GM23338 (cell line): ENCODE measurements around the gene CTDP1. TPM values are rescaled to one million over a fixed set of nuclear protein-coding genes. Genes with fewer than 3 reads are reported as not detected.

Experiments
- ATAC-seq: fragments of 200-7000 bp; cut with Tn5 transposase; 3 replicates; pipeline ENCODE4 v1.9.1; 2020
- DNase-seq: peaks from one replicate; pipeline ENCODE4 v3.0.0-alpha.2; 2015; ENCODE audit warnings: low spot score
- H2AFZ ChIP-seq: fragments of 200-600 bp; sonication (generic); 2 replicates; pipeline ENCODE4 v1.8.0; 2016; ENCODE audit warnings: antibody characterized with exemption, mild to moderate bottlenecking, moderate library complexity
- H3F3A ChIP-seq: fragments of 200-600 bp; sonication (generic); replicated peaks from 2 replicates; pipeline ENCODE4 v1.8.0; 2017; ENCODE audit warnings: antibody characterized with exemption, mixed run types, low read depth
- H3K27ac ChIP-seq: fragments of 200-600 bp; sonication (generic); 2 replicates; pipeline ENCODE4 v1.6.1; 2016; ENCODE audit warnings: low read depth
- H3K27me3 ChIP-seq: fragments of 200-600 bp; sonication (generic); 2 replicates; pipeline ENCODE4 v1.8.0; 2016; ENCODE audit warnings: mild to moderate bottlenecking, mixed run types, moderate library complexity; ENCODE audit not compliant: insufficient read depth
- H3K36me3 ChIP-seq: fragments of 200-600 bp; sonication (generic); 2 replicates; pipeline ENCODE4 v1.8.0; 2016; ENCODE audit warnings: mild to moderate bottlenecking; ENCODE audit not compliant: insufficient read depth
- H3K4me1 ChIP-seq: fragments of 200-600 bp; sonication (generic); 2 replicates; pipeline ENCODE4 v1.8.0; 2016; ENCODE audit warnings: mild to moderate bottlenecking, moderate library complexity; ENCODE audit not compliant: insufficient read depth
- H3K4me2 ChIP-seq: fragments of 200-600 bp; sonication (generic); 2 replicates; pipeline ENCODE4 v1.7.1; 2017; ENCODE audit warnings: mixed run types
- H3K4me3 ChIP-seq: fragments of 200-600 bp; sonication (generic); 2 replicates; pipeline ENCODE4 v1.6.1; 2016; ENCODE audit warnings: mixed run types
- H3K79me2 ChIP-seq: fragments of 200-600 bp; sonication (generic); replicated peaks from 2 replicates; pipeline ENCODE4 v1.8.0; 2017; ENCODE audit warnings: mild to moderate bottlenecking; ENCODE audit not compliant: insufficient read depth
- H3K9me2 ChIP-seq: fragments of 200-600 bp; sonication (generic); 2 replicates; pipeline ENCODE4 v1.8.0; 2017; ENCODE audit not compliant: insufficient read depth
- H4K20me1 ChIP-seq: fragments of 200-600 bp; sonication (generic); replicated peaks from 2 replicates; pipeline ENCODE4 v1.8.0; 2017; ENCODE audit warnings: mild to moderate bottlenecking; ENCODE audit not compliant: insufficient read depth
- H3K27ac Mint-ChIP-seq: 2 replicates; pipeline ENCODE4 v1.8.0; 2020; ENCODE audit warnings: inconsistent platforms, mild to moderate bottlenecking, moderate library complexity, mixed read lengths
- H3K27me3 Mint-ChIP-seq: 3 replicates; pipeline ENCODE4 v1.8.0; 2022; ENCODE audit warnings: low read depth, mild to moderate bottlenecking, moderate library complexity, mixed read lengths, inconsistent platforms; ENCODE audit not compliant: insufficient read depth, poor library complexity
- H3K36me3 Mint-ChIP-seq: 3 replicates; pipeline ENCODE4 v1.8.0; 2021; ENCODE audit warnings: low read depth, mild to moderate bottlenecking, inconsistent platforms, moderate library complexity, mixed read lengths
- H3K4me1 Mint-ChIP-seq: 3 replicates; pipeline ENCODE4 v1.8.0; 2020; ENCODE audit warnings: mild to moderate bottlenecking, inconsistent platforms, mixed read lengths
- H3K4me3 Mint-ChIP-seq: 3 replicates; pipeline ENCODE4 v1.8.0; 2021; ENCODE audit warnings: moderate library complexity, mild to moderate bottlenecking, inconsistent platforms, mixed read lengths
- H3K9me3 Mint-ChIP-seq: 3 replicates; pipeline ENCODE4 v1.8.0; 2020; ENCODE audit warnings: moderate library complexity, mild to moderate bottlenecking, inconsistent platforms, mixed read lengths
- CTCF ChIP-seq, 2 experiments: fragments of 200-600 bp in 1 of 2; sonication (generic) in 1 of 2; conservative IDR thresholded peaks; 2 replicates each; pipeline versions ENCODE4 v1.5.1 to v1.6.1; 2016 to 2017; ENCODE audit warnings: antibody characterized with exemption in 2 of 2, low read depth in 2 of 2, mild to moderate bottlenecking in 2 of 2, moderate library complexity in 1 of 2
- EZH2phosphoT487 ChIP-seq: fragments of 200-600 bp; sonication (generic); IDR thresholded peaks from one replicate; pipeline ENCODE4 v1.8.1; 2018; ENCODE audit warnings: antibody characterized with exemption; ENCODE audit not compliant: unreplicated experiment
- JUNB ChIP-seq: IDR thresholded peaks from one replicate; pipeline ENCODE4 v1.6.1; 2016; ENCODE audit warnings: antibody characterized with exemption; ENCODE audit not compliant: unreplicated experiment
- NANOG ChIP-seq: IDR thresholded peaks from 2 replicates; pipeline ENCODE4 v1.6.1; 2016; ENCODE audit warnings: antibody characterized with exemption, borderline replicate concordance
- POLR2AphosphoS5 ChIP-seq: IDR thresholded peaks from 2 replicates; pipeline ENCODE4 v1.6.1; 2016; ENCODE audit warnings: antibody characterized with exemption, low read depth
- ZNF114 ChIP-seq: fragments of 250-450 bp; sonication (Bioruptor Pico); IDR thresholded peaks from 2 replicates; pipeline ENCODE4 v1.5.0; 2020; ENCODE audit warnings: mild to moderate bottlenecking, moderate library complexity
- ZNF462 ChIP-seq: fragments of 250-450 bp; sonication (Bioruptor Pico); IDR thresholded peaks from 2 replicates; pipeline ENCODE4 v1.5.0; 2020; ENCODE audit warnings: mild to moderate bottlenecking, moderate library complexity
- polyA plus RNA-seq: library from polyadenylated mRNA; unstranded; fragments of >200 nt; fragmentation: Nextera tagmentation; extraction: Ambion mirVana; gene quantifications from 2 replicates; pipeline ENCODE4 v1.2.1, GENCODE V29; 2016
- total RNA-seq: library from RNA; depleted of rRNA; stranded (reverse); fragments of >200 nt; shearing (Covaris generic); gene quantifications from 2 replicates; pipeline ENCODE4 v1.2.3, GENCODE V29; 2014
- TF ChIP-seq, protein P1 (sequence below): IDR thresholded peaks from one replicate; pipeline ENCODE4 v1.6.1; 2018; ENCODE audit warnings: antibody characterized with exemption; ENCODE audit not compliant: unreplicated experiment
- TF ChIP-seq, protein P2 (sequence below): IDR thresholded peaks from 2 replicates; pipeline ENCODE4 v1.6.1; 2016; ENCODE audit warnings: antibody characterized with exemption

The CTDP1 gene
- total and polyA plus RNA-seq, 2 experiments from 2014 or later = 9.4 to 51.6 TPM

DNA sequence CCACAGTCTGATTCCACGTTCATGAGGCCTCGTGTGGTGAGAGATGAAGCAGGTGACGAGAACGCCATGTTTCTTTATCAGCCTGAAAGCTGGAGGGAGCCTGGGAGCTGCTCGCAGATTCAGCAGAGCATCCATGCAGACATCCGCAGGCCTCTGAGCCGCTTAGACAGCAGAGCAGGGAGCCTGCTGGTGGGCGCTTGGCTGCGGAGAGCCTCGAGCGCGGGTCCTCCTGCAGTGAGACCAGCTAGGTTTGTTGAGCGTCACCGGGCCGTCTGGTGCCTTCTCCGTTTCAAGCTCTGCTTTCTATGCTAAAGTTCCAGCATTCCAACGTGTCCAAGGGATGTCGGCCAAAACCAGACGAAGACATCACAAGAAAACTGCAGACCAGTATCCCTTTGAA is 27.6 kb downstream of the CTDP1 start (continued):
- TF ChIP-seq, protein P1, sequence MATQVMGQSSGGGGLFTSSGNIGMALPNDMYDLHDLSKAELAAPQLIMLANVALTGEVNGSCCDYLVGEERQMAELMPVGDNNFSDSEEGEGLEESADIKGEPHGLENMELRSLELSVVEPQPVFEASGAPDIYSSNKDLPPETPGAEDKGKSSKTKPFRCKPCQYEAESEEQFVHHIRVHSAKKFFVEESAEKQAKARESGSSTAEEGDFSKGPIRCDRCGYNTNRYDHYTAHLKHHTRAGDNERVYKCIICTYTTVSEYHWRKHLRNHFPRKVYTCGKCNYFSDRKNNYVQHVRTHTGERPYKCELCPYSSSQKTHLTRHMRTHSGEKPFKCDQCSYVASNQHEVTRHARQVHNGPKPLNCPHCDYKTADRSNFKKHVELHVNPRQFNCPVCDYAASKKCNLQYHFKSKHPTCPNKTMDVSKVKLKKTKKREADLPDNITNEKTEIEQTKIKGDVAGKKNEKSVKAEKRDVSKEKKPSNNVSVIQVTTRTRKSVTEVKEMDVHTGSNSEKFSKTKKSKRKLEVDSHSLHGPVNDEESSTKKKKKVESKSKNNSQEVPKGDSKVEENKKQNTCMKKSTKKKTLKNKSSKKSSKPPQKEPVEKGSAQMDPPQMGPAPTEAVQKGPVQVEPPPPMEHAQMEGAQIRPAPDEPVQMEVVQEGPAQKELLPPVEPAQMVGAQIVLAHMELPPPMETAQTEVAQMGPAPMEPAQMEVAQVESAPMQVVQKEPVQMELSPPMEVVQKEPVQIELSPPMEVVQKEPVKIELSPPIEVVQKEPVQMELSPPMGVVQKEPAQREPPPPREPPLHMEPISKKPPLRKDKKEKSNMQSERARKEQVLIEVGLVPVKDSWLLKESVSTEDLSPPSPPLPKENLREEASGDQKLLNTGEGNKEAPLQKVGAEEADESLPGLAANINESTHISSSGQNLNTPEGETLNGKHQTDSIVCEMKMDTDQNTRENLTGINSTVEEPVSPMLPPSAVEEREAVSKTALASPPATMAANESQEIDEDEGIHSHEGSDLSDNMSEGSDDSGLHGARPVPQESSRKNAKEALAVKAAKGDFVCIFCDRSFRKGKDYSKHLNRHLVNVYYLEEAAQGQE = no peak
- TF ChIP-seq POLR2AphosphoS5 (no peak), CTCF (conservative IDR thresholded peaks at IDR 0.05; ENCODE audit: low read depth in 2 of 2) (no peak)

GRCh38 chr18:79707671-79708070 is 28.1 kb downstream of the CTDP1 start:
- H3K9me2 ChIP-seq = no peaks in the 10 kb centered on the region
- H3K27me3 Mint-ChIP-seq = peaks cover 2% of the 10 kb centered on the region
- no peaks in the 10 kb centered on the region for H3K27me3 ChIP-seq
- peaks cover 6% of the 10 kb centered on the region; the same call in 1 of the 2 replicates for H4K20me1 ChIP-seq
- H3K9me3 Mint-ChIP-seq = no peaks in the 10 kb centered on the region
- no peak for DNase-seq
- H3F3A ChIP-seq = no peaks in the 10 kb centered on the region
- no peak overlapping the region for H3K27ac Mint-ChIP-seq
- H3K4me2 ChIP-seq = no peak overlapping the region
- ATAC-seq = no peak
- H2AFZ ChIP-seq = no peak overlapping the region
- no peaks in the 10 kb centered on the region for H3K4me1 ChIP-seq
- H3K4me3 Mint-ChIP-seq = no peak overlapping the region
- no peaks in the 10 kb centered on the region for H3K4me1 Mint-ChIP-seq
- peaks cover 42% of the 10 kb centered on the region for H3K36me3 Mint-ChIP-seq
- no peak overlapping the region for H3K27ac ChIP-seq
- H3K79me2 ChIP-seq = peaks cover 18% of the 10 kb centered on the region
- no peak overlapping the region for H3K4me3 ChIP-seq
- peaks cover 5% of the 10 kb centered on the region; the same call in 1 of the 2 replicates for H3K36me3 ChIP-seq
- TF ChIP-seq JUNB = no peak
- no peak for TF ChIP-seq ZNF114 (CRISPR knock-in tag)
- no peak for TF ChIP-seq NANOG
- TF ChIP-seq ZNF462 (CRISPR knock-in tag) = no peak
- no peak for TF ChIP-seq EZH2phosphoT487
- TF ChIP-seq, protein P1 = no peak
- no peak for TF ChIP-seq POLR2AphosphoS5
- TF ChIP-seq, protein P2, sequence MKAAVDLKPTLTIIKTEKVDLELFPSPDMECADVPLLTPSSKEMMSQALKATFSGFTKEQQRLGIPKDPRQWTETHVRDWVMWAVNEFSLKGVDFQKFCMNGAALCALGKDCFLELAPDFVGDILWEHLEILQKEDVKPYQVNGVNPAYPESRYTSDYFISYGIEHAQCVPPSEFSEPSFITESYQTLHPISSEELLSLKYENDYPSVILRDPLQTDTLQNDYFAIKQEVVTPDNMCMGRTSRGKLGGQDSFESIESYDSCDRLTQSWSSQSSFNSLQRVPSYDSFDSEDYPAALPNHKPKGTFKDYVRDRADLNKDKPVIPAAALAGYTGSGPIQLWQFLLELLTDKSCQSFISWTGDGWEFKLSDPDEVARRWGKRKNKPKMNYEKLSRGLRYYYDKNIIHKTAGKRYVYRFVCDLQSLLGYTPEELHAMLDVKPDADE = no peak
